Hepatic stellate cell (primary cell): Measurements from ENCODE around the gene GTPBP3.

Source experiments
- DNase-seq: peaks from one replicate; pipeline ENCODE4 v3.0.0; 2011; ENCODE audit warnings: low spot score

Gene GTPBP3

DNA sequence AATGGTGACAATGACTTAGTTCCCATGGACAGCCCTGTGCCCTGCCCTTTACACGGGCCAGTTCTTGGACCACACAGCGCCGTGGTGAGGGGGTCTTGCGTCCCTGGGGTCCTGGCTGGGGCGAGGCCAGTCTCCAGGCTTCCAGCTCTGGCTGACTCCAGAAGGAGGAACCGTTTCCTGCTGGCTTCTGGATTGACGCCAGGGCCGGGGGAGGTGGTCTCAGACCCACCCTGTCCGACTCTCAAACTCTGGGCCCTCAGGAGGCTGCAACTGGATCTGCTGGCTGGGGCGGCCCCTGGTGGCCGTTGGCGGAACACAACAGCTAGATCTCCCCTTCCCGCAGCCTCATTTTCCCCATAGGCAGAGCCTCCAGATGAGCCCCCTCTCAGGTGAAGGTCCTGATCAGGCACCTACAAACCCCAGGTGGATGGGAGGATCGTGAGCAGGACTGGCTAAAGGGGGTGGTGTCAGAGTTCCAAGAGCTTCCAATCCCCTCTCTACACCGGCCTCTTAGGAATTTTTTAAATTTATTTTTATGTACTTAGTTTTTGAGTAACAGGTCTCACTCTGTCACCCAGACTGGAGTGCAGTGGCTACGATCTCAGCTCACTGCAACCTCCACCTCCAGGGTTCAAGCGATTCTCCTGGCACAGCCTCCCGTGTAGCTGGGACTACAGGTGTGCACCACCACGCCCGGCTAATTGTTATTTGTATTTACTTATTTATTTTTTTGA is 48.7 kb downstream of the GTPBP3 start:
- peak; percentile 75 for DNase-seq

DNA sequence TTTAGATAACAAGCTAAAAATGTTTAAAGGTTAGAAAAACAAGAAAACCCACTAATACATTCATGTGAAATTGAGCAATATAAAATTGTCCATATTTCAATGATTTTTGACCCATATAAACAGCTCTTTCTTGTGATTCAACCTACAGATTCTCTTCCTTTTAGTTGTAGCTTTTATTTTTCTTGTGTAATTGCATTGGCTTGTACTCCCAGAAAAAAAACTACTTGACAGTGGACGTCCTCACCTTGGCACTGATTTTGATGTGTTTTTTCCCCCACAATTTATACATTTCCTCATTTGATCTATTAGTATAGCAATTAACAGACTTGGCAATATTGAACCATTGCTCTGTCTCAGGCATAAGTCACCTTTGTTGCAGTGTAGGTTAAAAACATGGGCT is 51.9 kb downstream of the GTPBP3 start:
- DNase-seq, result no peak

DNA sequence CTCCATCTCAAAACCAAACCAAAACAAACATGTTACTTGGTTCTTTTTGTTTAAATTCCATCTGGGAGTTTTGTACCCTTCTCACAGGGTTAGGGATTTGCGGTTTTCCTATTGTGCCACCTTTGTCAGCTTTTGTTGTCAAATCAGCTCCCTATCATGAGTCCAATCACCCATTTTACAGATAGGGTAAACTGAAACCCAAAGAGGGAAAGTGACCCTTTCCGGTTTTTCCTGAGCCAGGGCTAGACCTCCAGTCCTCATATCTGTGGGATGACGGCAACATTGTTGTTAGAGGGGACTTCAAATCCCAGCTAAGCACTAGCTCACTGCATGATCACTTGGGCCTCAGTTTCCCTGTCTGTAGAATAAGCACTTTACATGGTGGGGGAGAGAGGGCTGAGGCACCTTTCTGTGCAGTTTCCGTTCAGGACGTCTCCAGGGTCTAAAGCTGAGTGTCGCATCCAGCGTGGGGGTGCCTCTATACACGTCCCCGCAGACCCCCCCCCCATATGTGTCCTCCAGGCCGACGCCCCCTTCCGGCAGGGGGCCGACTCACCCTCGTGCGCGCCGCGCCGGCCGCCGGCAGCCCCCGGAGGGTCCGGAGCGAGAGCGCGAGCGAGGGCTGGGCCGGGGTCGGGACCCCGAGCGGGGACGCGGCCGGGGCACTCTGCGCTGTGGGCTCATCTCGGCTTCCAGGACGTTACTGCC is 52.8 kb downstream of the GTPBP3 start:
- DNase-seq, result no peak

DNA sequence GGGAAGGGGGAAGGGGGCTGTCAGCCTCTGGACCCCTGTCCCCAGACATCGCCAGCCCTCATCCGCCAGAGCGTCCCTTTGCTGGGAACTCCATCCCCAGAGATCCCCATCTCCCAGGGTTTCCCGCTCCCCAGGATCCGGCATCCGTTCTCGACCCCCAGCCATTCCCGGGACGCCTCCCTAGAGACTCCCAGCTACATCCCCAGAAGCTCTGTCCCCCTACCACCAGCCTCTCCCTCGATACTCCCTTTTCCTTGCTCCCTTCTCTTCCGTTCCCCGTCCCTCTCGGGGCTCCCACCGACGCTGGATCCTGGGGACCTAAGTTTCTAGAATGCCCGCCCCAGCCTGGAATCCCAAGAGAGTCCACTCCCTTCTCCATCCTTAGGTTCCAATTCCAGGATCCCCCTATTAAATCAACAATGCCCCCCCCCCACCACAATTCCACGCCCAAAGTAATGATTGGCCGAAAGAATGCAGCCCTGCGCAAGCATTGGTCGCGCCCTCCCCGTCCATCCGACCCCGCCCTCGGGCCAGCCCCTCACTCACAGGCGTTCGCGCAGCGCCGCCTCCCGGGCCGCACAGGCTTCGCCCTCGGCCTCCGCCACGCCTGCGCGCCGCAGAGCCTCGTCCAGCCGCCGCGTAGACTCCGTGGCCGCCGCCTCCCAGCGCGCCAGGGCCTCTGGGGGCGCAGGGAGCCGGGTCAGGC is 53.5 kb downstream of the GTPBP3 start:
- DNase-seq, result peak; percentile 96

DNA sequence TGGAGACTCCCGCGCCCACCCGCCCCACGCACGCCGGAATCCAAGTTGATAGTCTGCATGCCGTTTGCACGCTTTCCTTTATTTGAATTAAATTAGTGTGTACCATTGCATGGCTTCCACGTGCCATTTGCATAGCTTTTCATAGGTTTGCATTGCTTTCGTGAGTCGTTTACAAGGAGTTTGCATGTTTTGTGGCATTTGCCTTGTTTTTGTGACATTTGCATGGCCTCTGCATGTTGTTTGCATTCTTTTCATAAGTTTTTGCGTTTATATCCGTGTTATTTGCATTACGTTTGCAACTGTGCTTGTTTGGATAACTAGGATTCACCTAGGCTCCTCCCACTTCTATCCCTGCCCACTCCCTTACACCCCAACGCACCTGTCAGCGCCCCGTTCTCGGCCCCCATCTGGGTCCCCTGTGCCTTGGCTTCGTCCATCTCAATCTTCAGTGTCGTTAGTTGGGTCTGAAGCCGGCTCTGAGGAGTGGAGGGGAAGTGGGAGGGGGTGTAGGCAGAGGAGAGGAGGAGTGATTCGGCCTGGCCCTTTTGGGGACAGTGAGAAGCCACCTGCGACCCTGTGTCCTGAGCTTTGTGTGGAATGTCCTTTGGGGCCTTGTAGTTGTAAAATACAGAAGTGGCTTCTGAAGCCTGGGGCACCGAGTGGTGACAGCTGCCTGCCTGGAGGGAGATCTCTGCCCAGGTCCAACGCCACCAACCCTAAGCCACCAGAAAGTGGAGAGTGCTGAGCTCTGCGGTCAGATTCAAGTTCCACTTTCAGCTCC is 54.2 kb downstream of the GTPBP3 start:
- no peak for DNase-seq
